HepG2 (cell line): ENCODE data around the gene SLC4A7. TPM values are rescaled to one million over a fixed set of nuclear protein-coding genes. Genes with fewer than 3 reads are reported as not detected.

Experiments used
- CENPBD1 ChIP-seq: sonication (generic); formaldehyde crosslinking; IDR thresholded peaks from 2 replicates; pipeline ENCODE4 v1.8.0; 2022; ENCODE audit warnings: missing genetic modification reagents, low read depth, mild to moderate bottlenecking, borderline replicate concordance
- ETS1 ChIP-seq: sonication (generic); formaldehyde crosslinking; IDR thresholded peaks from 2 replicates; pipeline ENCODE4 v1.4.0; 2020; ENCODE audit warnings: missing genetic modification reagents
- FUBP1 ChIP-seq: sonication (generic); formaldehyde crosslinking; IDR thresholded peaks from 2 replicates; pipeline ENCODE4 v1.5.1; 2020; ENCODE audit warnings: missing genetic modification reagents, mild to moderate bottlenecking, borderline replicate concordance
- MEIS1 ChIP-seq: sonication (generic); formaldehyde crosslinking; IDR thresholded peaks from 2 replicates; pipeline ENCODE4 v1.9.0; 2021; ENCODE audit warnings: mild to moderate bottlenecking, missing genetic modification reagents, moderate library complexity, borderline replicate concordance
- RAD51 ChIP-seq: fragments of 450-650 bp; IDR thresholded peaks from 2 replicates; pipeline ENCODE4 v1.6.1; 2016; ENCODE audit warnings: borderline replicate concordance
- SOX6 ChIP-seq, 2 experiments: fragments of 450-650 bp in 1 of 2; sonication (generic) in 1 of 2; formaldehyde crosslinking in 1 of 2; IDR thresholded peaks; 2 replicates each; pipeline versions ENCODE4 v1.4.0 to v1.6.1; 2017 to 2020; ENCODE audit warnings: antibody characterized with exemption in 1 of 2, mild to moderate bottlenecking in 1 of 2, missing genetic modification reagents in 1 of 2
- YEATS4 ChIP-seq: sonication (generic); formaldehyde crosslinking; IDR thresholded peaks from 2 replicates; pipeline ENCODE4 v1.4.0; 2020; ENCODE audit warnings: missing genetic modification reagents, borderline replicate concordance
- ZC3H4 ChIP-seq: sonication (generic); formaldehyde crosslinking; IDR thresholded peaks from 2 replicates; pipeline ENCODE4 v1.4.0; 2020; ENCODE audit warnings: missing genetic modification reagents, borderline replicate concordance
- ZFP82 ChIP-seq: sonication (generic); formaldehyde crosslinking; IDR thresholded peaks from 2 replicates; pipeline ENCODE4 v1.5.1; 2020; ENCODE audit warnings: mild to moderate bottlenecking, missing genetic modification reagents, borderline replicate concordance
- ZGPAT ChIP-seq: IDR thresholded peaks from 2 replicates; pipeline ENCODE4 v1.6.1; 2016; ENCODE audit warnings: mild to moderate bottlenecking
- ZNF235 ChIP-seq: sonication (generic); formaldehyde crosslinking; IDR thresholded peaks from 2 replicates; pipeline ENCODE4 v1.8.1; 2023; ENCODE audit warnings: mild to moderate bottlenecking, missing genetic modification reagents, borderline replicate concordance
- ZNF597 ChIP-seq: sonication (generic); formaldehyde crosslinking; IDR thresholded peaks from 2 replicates; pipeline ENCODE4 v1.5.0; 2020; ENCODE audit warnings: missing genetic modification reagents
- ZNF616 ChIP-seq: sonication (generic); formaldehyde crosslinking; IDR thresholded peaks from 2 replicates; pipeline ENCODE4 v1.5.0; 2020; ENCODE audit warnings: low read depth, mild to moderate bottlenecking, missing genetic modification reagents
- ZNF720 ChIP-seq: sonication (generic); formaldehyde crosslinking; IDR thresholded peaks from 2 replicates; pipeline ENCODE4 v1.4.0; 2020; ENCODE audit warnings: missing genetic modification reagents
- ZNF746 ChIP-seq: sonication (generic); formaldehyde crosslinking; IDR thresholded peaks from 2 replicates; pipeline ENCODE4 v1.8.0; 2022; ENCODE audit warnings: mild to moderate bottlenecking, missing genetic modification reagents
- ZSCAN12 ChIP-seq: sonication (generic); formaldehyde crosslinking; IDR thresholded peaks from 2 replicates; pipeline ENCODE4 v1.9.0; 2021; ENCODE audit warnings: mild to moderate bottlenecking, missing genetic modification reagents
- polyA plus RNA-seq, 8 experiments: library from polyadenylated mRNA; depleted of rRNA in 3 of 8; stranded (reverse) in 7 of 8; unstranded in 1 of 8; fragments of >200 nt; fragmentation: Illumina TruSeq in 4 of 8; extraction: Trizol in 4 of 8; gene quantifications; 2 replicates each; pipeline versions ENCODE4 v1.2.1 to v1.2.3, GENCODE V29; 2011 to 2016; ENCODE audit warnings: low read depth in 4 of 8, missing spikeins in 1 of 8, mixed read lengths in 1 of 8; ENCODE audit not compliant: insufficient read depth in 1 of 8
- total RNA-seq, 5 experiments: library from RNA; depleted of rRNA; stranded (reverse); fragments of >200 nt; fragmentation: Illumina TruSeq; extraction: Trizol; gene quantifications; 2 replicates each; pipeline ENCODE4 v1.2.3, GENCODE V29; 2016; ENCODE audit warnings: low read depth in 1 of 5
- TF ChIP-seq, protein P1 (sequence below): sonication (generic); formaldehyde crosslinking; IDR thresholded peaks from 2 replicates; pipeline ENCODE4 v1.5.0; 2020; ENCODE audit warnings: missing genetic modification reagents

The SLC4A7 gene
- total and polyA plus RNA-seq, 2 of the 13 experiments (the other 11 are each of a cell fraction or from before 2014, with no cell fraction given), result 16.4 to 43.8 TPM

DNA sequence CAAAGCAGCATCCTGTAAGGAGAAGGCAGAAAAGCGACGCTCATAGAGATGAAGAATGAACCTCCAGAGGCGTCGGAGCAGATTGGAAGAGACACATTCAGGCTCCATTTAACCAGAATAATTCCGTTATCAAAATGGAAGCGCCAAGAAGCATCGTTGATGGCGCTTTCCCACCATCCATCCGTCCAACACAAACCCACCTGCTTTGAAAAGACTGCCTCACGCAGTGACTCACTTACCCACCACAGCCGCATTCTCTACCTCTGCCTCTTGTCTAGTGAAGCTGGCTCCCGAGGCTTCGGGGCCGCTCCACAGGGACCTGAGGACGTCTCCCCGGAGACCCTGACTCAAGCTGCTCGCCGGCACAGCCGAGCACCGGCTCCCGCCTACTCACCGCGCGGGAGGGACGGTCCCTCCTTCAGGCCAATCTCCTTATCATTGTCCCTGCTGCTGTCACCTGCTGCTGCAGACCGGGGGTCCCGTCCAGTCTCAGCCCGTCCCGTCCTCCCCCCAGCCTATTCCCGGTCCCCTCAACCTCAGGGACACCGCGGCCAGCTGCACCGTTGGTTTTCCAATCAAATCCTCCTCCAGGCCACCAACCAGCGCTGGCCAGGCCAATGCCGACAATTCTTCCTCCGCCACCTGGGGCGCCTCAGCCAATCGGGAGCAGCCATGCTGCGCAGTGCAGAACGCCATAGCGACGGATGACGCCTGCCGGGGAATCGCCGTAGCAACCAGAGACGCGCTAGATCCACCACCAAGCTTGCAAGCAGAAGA is 115.2 kb downstream of the SLC4A7 start, which contains the start of gene NEK10 (continued):
- 0 out of 2 replicates have a peak, but pooled peaks have one; percentile 28 for TF ChIP-seq ZGPAT
- no peak for TF ChIP-seq MEIS1 (CRISPR knock-in tag)
- TF ChIP-seq CENPBD1 (CRISPR knock-in tag), result no peak
- TF ChIP-seq ZFP82, result no peak
- no peak for TF ChIP-seq ZNF235 (CRISPR knock-in tag)
- no peak for TF ChIP-seq ZNF597
- no peak for TF ChIP-seq ZNF720 (CRISPR knock-in tag)
- TF ChIP-seq ZNF616 (CRISPR knock-in tag), result no peak
- no peak for TF ChIP-seq RAD51
- TF ChIP-seq, protein P1, sequence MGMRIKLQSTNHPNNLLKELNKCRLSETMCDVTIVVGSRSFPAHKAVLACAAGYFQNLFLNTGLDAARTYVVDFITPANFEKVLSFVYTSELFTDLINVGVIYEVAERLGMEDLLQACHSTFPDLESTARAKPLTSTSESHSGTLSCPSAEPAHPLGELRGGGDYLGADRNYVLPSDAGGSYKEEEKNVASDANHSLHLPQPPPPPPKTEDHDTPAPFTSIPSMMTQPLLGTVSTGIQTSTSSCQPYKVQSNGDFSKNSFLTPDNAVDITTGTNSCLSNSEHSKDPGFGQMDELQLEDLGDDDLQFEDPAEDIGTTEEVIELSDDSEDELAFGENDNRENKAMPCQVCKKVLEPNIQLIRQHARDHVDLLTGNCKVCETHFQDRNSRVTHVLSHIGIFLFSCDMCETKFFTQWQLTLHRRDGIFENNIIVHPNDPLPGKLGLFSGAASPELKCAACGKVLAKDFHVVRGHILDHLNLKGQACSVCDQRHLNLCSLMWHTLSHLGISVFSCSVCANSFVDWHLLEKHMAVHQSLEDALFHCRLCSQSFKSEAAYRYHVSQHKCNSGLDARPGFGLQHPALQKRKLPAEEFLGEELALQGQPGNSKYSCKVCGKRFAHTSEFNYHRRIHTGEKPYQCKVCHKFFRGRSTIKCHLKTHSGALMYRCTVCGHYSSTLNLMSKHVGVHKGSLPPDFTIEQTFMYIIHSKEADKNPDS (CRISPR knock-in tag), result no peak
- no peak for TF ChIP-seq ZC3H4
- no peak for TF ChIP-seq ZNF746 (CRISPR knock-in tag)
- no peak for TF ChIP-seq ZSCAN12 (CRISPR knock-in tag)
- TF ChIP-seq ETS1 (CRISPR knock-in tag), result no peak
- TF ChIP-seq SOX6 (IDR thresholded peaks at IDR 0.05), result no peak
- TF ChIP-seq SOX6 (CRISPR knock-in tag; IDR thresholded peaks at IDR 0.05), result peak; percentile 33; the same call in 1 of the 2 replicates
- peak; percentile 30; the same call in 1 of the 2 replicates for TF ChIP-seq YEATS4 (CRISPR knock-in tag)
- TF ChIP-seq FUBP1, result no peak
